H1 (cell line): ENCODE data around the gene MPPED1. TPM values are rescaled to one million over a fixed set of nuclear protein-coding genes. Genes with fewer than 3 reads are reported as not detected.

ENCODE experiments used
- CHD7 ChIP-seq: fragments of 300-600 bp; sonication (generic); IDR thresholded peaks from 2 replicates; pipeline ENCODE4 v1.7.1; 2012; ENCODE audit warnings: low read length, moderate library complexity, mild to moderate bottlenecking, inconsistent platforms; ENCODE audit not compliant: insufficient replicate concordance
- EZH2 ChIP-seq: fragments of 200-600 bp; sonication (generic); IDR thresholded peaks from 2 replicates; pipeline ENCODE4 v1.7.1; 2012; ENCODE audit warnings: low read depth, mild to moderate bottlenecking, moderate library complexity, low read length, inconsistent platforms; ENCODE audit not compliant: severe bottlenecking
- KDM5A ChIP-seq: fragments of 200-600 bp; IDR thresholded peaks from 2 replicates; pipeline ENCODE4 v1.7.1; 2012; ENCODE audit warnings: mild to moderate bottlenecking, low read length, inconsistent platforms, mixed read lengths
- POLR2A ChIP-seq, 2 experiments: IDR thresholded peaks; 1 replicate in 1 of 2; 2 replicates in 1 of 2; pipeline ENCODE4 v1.6.1; 2011; ENCODE audit warnings: low read depth in 2 of 2, low read length in 2 of 2, mild to moderate bottlenecking in 2 of 2; ENCODE audit errors: control extremely low read depth in 1 of 2
- SUZ12 ChIP-seq: fragments of 200-600 bp; sonication (generic); IDR thresholded peaks from 2 replicates; pipeline ENCODE4 v1.6.1; 2012; ENCODE audit warnings: mild to moderate bottlenecking, inconsistent platforms, low read length, moderate library complexity, mixed read lengths
- polyA plus RNA-seq, 7 experiments: library from polyadenylated mRNA; depleted of rRNA in 3 of 7; stranded (reverse) in 5 of 7; unstranded in 2 of 7; fragments of >200 nt in 5 of 7; fragments of 200-250 nt in 2 of 7; gene quantifications; 1 replicate in 5 of 7; 2 replicates in 1 of 7; 4 replicates in 1 of 7; pipeline versions ENCODE4 v1.2.1 to v1.2.3, GENCODE V29; 2011 to 2013; ENCODE audit warnings: missing spikeins in 2 of 7, mixed read lengths in 2 of 7
- total RNA-seq: library from RNA; stranded (reverse); fragmentation: NEBNext Ultra II Directional; extraction: Animal tissue kit (Norgen Biotek cat#: 25700); gene quantifications from 2 replicates; pipeline ENCODE4 v1.2.1, GENCODE V29; 2021

MPPED1 gene
- total and polyA plus RNA-seq, 2 of the 8 experiments (the other 6 are each of a cell fraction or from before 2014, with no cell fraction given): 0.29 to 0.37 TPM

- no peak for TF ChIP-seq CHD7
- no peak for TF ChIP-seq EZH2
- no peak for TF ChIP-seq POLR2A (IDR thresholded peaks at IDR 0.05; ENCODE audit: control extremely low read depth in 1 of 2, low read depth in 2 of 2, low read length in 2 of 2)
- no peak for TF ChIP-seq SUZ12
- TF ChIP-seq KDM5A: no peak
These were observed 12.9 kb upstream of the MPPED1 start (continued) for GRCh38 chr22:43398910-43399309.
